ENCODE results near the gene RHOF. TPM values are rescaled to one million over a fixed set of nuclear protein-coding genes. Genes with fewer than 3 reads are reported as not detected.

The RHOF gene
- total RNA-seq, 1 experiment from 2014 or later: 29.1 TPM

DNA sequence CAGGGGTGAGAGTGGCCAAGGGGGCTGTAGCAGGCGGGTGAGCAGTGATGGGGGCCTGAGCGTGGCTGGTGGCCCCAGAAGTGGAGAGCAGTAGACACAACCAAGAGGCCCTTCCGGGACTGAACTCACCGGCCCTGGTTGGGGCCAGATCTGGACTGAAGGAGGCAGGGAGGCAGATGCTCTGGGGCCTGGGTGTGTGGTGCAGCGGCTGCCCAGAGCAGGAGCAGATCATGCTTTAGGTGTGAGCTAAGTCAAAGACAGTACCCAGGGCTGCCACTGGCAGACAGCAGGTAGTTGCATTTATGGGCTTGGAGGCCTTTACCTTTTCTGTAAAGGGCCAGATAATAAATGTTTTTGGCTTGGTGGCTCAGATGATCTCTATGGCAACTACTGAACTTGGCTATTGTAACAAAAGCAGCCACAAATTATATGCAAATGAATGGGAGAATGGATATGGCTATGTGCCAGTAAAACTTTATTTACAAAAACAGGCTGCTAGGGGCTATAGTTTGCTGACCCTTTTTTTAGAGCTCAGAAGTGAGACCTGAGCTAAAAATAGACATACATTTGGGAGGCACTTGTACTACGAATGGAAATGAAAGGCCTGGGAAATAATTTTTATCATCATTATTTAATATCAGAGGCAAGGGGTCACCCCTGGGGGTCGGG, 35.9 kb upstream of the RHOF start:
- Mint-ChIP-seq H3K4me3 (no peak overlapping the region), H3K9me3 (no peaks in the 10 kb centered on the region; a peak in 1 of 5 replicates), H3K36me3 (ENCODE audit: insufficient read depth in 1 of 3, low read depth in 3 of 3) (peaks cover 24 to 69% (median 58%) of the 10 kb centered on the region in 3 experiments; a peak in 6 of 7 replicates), H3K27me3 (ENCODE audit: low read depth) (no peaks in the 10 kb centered on the region), H3K27ac (peak overlapping the region in 2 of 3 experiments; percentile 28 to 31; a peak in 1 of 7 replicates), H3K4me1 (peaks cover 0 to 8% of the 10 kb centered on the region in 2 experiments; a peak in 1 of 4 replicates)
- no peak overlapping the region for H3K18ac ChIP-seq (ENCODE audit: insufficient read length, low read depth, low read length)
- H4K20me1 ChIP-seq (ENCODE audit: control insufficient read depth, insufficient read depth, insufficient read length): no peaks in the 10 kb centered on the region
- no peaks in the 10 kb centered on the region for H3K27me3 ChIP-seq (ENCODE audit: insufficient read depth, low read length)
- H3K9me3 ChIP-seq (ENCODE audit: control insufficient read depth, low read depth, low read length): no peaks in the 10 kb centered on the region
- DNase-seq: peak; percentile 19
- H3K23me2 ChIP-seq (ENCODE audit: insufficient read length, low read depth, low read length, poor library complexity, severe bottlenecking): no peaks in the 10 kb centered on the region
- no peak overlapping the region for H2BK20ac ChIP-seq (ENCODE audit: low read depth, low read length, poor library complexity, severe bottlenecking)
- H2BK5ac ChIP-seq (ENCODE audit: insufficient read length, low read length): no peak overlapping the region
- H4K91ac ChIP-seq (ENCODE audit: insufficient read length, low read depth, low read length): no peak overlapping the region
- H3K4me1 ChIP-seq (ENCODE audit: insufficient read depth, low read length): no peaks in the 10 kb centered on the region
- H3K56ac ChIP-seq (ENCODE audit: insufficient read length, low read depth, low read length): no peak overlapping the region
- H3K14ac ChIP-seq (ENCODE audit: insufficient read depth, low read length): no peak overlapping the region
- H3K4ac ChIP-seq (ENCODE audit: low read depth, low read length): no peak overlapping the region
- no CpG with 5 or more reads among the region's 7 CpGs for WGBS (ENCODE audit: extremely low coverage, insufficient read length, low lambda C conversion rate)
- H3K79me1 ChIP-seq (ENCODE audit: insufficient read depth, low read depth, low read length, poor library complexity, severe bottlenecking): no peaks in the 10 kb centered on the region
- no peak overlapping the region for H4K8ac ChIP-seq (replicated peaks; ENCODE audit: insufficient read length, low read depth, low read length)
- H3K4me2 ChIP-seq (ENCODE audit: insufficient read depth, insufficient read length, low read length): no peak overlapping the region
- no peak overlapping the region for H2AK5ac ChIP-seq (ENCODE audit: insufficient read length, low read length)
- no peak overlapping the region for H4K5ac ChIP-seq (ENCODE audit: insufficient read length, low read depth, low read length)
- TF ChIP-seq, protein P1, sequence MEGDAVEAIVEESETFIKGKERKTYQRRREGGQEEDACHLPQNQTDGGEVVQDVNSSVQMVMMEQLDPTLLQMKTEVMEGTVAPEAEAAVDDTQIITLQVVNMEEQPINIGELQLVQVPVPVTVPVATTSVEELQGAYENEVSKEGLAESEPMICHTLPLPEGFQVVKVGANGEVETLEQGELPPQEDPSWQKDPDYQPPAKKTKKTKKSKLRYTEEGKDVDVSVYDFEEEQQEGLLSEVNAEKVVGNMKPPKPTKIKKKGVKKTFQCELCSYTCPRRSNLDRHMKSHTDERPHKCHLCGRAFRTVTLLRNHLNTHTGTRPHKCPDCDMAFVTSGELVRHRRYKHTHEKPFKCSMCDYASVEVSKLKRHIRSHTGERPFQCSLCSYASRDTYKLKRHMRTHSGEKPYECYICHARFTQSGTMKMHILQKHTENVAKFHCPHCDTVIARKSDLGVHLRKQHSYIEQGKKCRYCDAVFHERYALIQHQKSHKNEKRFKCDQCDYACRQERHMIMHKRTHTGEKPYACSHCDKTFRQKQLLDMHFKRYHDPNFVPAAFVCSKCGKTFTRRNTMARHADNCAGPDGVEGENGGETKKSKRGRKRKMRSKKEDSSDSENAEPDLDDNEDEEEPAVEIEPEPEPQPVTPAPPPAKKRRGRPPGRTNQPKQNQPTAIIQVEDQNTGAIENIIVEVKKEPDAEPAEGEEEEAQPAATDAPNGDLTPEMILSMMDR (conservative IDR thresholded peaks at IDR 0.05): no peak
- no peak overlapping the region for H2AFZ ChIP-seq (ENCODE audit: low read length)
- no peak overlapping the region for H3K23ac ChIP-seq (ENCODE audit: insufficient read length, low read depth, low read length)
- no peak overlapping the region for H2BK120ac ChIP-seq (ENCODE audit: low read depth, low read length, poor library complexity, severe bottlenecking)
- no peak overlapping the region for H3K9ac ChIP-seq (ENCODE audit: extremely low read depth, insufficient read length, low read length)
- H3K27ac ChIP-seq (ENCODE audit: insufficient read length, low read depth, low read length): no peak overlapping the region
- no peaks in the 10 kb centered on the region for H3K79me2 ChIP-seq (ENCODE audit: insufficient read depth, low read length)
- H2BK12ac ChIP-seq (ENCODE audit: insufficient read length, low read depth, low read length): no peak overlapping the region
- no peak overlapping the region for H2BK15ac ChIP-seq (ENCODE audit: low read depth, low read length)
- no peak overlapping the region for H3T11ph ChIP-seq (ENCODE audit: low read length)
